GM12878 (cell line): ENCODE results near the gene ABCA10.

Experiments used
- CHD4 ChIP-seq: fragments of 200-600 bp; sonication (generic); IDR thresholded peaks from 2 replicates; pipeline ENCODE4 v1.6.1; 2016; ENCODE audit warnings: mild to moderate bottlenecking
- CREB1 ChIP-seq: IDR thresholded peaks from 2 replicates; pipeline ENCODE4 v1.6.1; 2012; ENCODE audit warnings: low read depth, mild to moderate bottlenecking, inconsistent platforms
- CTCF ChIP-seq, 3 experiments: IDR thresholded peaks in 2 of 3; conservative IDR thresholded peaks in 1 of 3; 2 replicates each; pipeline ENCODE4 v1.5.1; 2011; ENCODE audit warnings: low read depth in 3 of 3, low read length in 3 of 3, mild to moderate bottlenecking in 3 of 3, control low read depth in 2 of 3, moderate library complexity in 2 of 3, inconsistent platforms in 1 of 3, mixed read lengths in 1 of 3; ENCODE audit not compliant: control insufficient read depth in 2 of 3, insufficient read depth in 1 of 3; ENCODE audit errors: extremely low read depth in 1 of 3
- EZH2 ChIP-seq: IDR thresholded peaks from 2 replicates; pipeline ENCODE4 v1.6.1; 2012; ENCODE audit warnings: low read depth, mild to moderate bottlenecking, control low read depth, inconsistent platforms, low read length, borderline replicate concordance; ENCODE audit not compliant: control insufficient read depth
- FOXK2 ChIP-seq: fragments of 450-650 bp; IDR thresholded peaks from 2 replicates; pipeline ENCODE4 v1.6.1; 2017; ENCODE audit warnings: mild to moderate bottlenecking, moderate library complexity
- FOXM1 ChIP-seq: IDR thresholded peaks from 2 replicates; pipeline ENCODE4 v1.6.1; 2012; ENCODE audit warnings: low read depth, mild to moderate bottlenecking, inconsistent platforms, low read length, moderate library complexity
- IRF4 ChIP-seq: IDR thresholded peaks from 2 replicates; pipeline ENCODE4 v1.6.1; 2011; ENCODE audit warnings: low read depth, low read length
- POLR2A ChIP-seq: IDR thresholded peaks from 2 replicates; pipeline ENCODE4 v1.6.1; 2011; ENCODE audit warnings: low read depth, mild to moderate bottlenecking, low read length
- SMC3 ChIP-seq: IDR thresholded peaks from 2 replicates; pipeline ENCODE4 v1.6.1; 2011; ENCODE audit warnings: low read length, improper control_type of control experiment, borderline replicate concordance
- SREBF2 ChIP-seq: IDR thresholded peaks from 2 replicates; pipeline ENCODE4 v1.6.1; 2012; ENCODE audit warnings: mild to moderate bottlenecking, low read length
- TCF12 ChIP-seq: IDR thresholded peaks from 2 replicates; pipeline ENCODE4 v1.6.1; 2011; ENCODE audit warnings: low read depth, mild to moderate bottlenecking, low read length
- ZNF274 ChIP-seq: IDR thresholded peaks from one replicate; pipeline ENCODE4 v1.8.0; 2011; ENCODE audit not compliant: insufficient read length, insufficient read depth
- ZNF592 ChIP-seq: fragments of 450-650 bp; IDR thresholded peaks from 2 replicates; pipeline ENCODE4 v1.6.1; 2017; ENCODE audit warnings: mild to moderate bottlenecking, moderate library complexity

- no peak for TF ChIP-seq CTCF (IDR thresholded peaks at IDR 0.05 in 2 of 3, conservative IDR thresholded peaks at IDR 0.05 in 1 of 3; ENCODE audit: control insufficient read depth in 2 of 3, extremely low read depth in 1 of 3, insufficient read depth in 1 of 3, low read depth in 3 of 3, low read length in 3 of 3)
- no peak for TF ChIP-seq EZH2
- no peak for TF ChIP-seq ZNF592
- TF ChIP-seq IRF4: no peak
- no peak for TF ChIP-seq FOXK2
- no peak for TF ChIP-seq SREBF2
- no peak for TF ChIP-seq CREB1
- TF ChIP-seq POLR2A: no peak
- no peak for TF ChIP-seq FOXM1
- no peak for TF ChIP-seq TCF12
- no peak for TF ChIP-seq ZNF274
- TF ChIP-seq CHD4: no peak
- no peak for TF ChIP-seq SMC3
Measured at GRCh38 chr17:69166957-69167356, 61.7 kb downstream of the ABCA10 start.
